GM11168 (cell line): ENCODE data around the gene SNX4.

Experiments
- in situ Hi-C: fragments of 300-500 bp; cut with MboI; formaldehyde crosslinking; loops from one replicate; pipeline ENCODE4 v1.12.0; 2022; ENCODE audit warnings: low sequenced_read_pairs; ENCODE audit not compliant: unreplicated experiment

SNX4 gene

DNA sequence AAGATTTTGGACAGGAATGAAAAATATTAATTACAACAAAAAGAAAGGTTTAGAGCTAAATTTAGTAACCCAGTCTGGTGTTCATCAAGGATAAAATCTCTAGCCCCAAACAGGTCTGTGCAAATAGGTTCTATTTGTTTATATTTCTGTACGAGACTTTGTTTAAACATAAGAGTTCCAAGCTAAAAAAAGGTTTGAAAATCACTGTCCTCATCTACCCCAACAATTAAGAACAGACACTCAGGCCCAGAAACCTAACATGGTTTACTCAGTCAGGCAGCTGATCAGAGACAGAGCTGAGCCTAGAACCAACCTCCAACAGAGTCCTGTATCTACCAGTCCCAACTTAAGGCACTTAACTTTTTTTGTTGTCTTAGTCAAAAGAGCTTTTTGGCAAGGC lies 49.3 kb downstream of the SNX4 start:
- in situ Hi-C loops = no loop called here

DNA sequence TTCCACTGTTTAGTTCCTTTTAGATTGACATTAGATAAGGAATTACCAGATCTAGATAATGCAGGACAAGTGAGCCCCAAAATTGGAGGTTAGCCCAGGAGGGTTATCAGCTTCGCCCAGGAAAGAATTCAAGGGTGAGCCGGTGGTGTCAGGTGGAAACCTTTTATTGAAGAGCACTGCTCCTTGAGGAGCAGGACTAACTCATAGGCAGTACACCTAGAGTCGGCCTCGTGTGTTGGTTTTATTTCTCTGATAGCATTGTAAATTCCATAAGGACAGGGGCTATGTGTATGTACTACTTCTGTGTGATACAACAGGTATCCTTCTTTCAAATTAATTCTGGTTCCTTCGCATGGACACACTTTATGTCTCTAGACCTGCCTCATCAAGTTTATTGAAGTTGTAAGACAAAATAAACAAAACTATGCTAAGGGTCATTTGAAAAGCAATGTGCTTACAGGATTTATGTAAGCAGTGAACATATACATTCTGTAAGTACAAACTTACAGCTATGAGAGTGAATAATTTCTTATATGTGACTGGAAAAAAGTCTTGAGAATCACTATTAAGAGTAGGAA lies 57.2 kb downstream of the SNX4 start:
- in situ Hi-C loops = no loop called here

DNA sequence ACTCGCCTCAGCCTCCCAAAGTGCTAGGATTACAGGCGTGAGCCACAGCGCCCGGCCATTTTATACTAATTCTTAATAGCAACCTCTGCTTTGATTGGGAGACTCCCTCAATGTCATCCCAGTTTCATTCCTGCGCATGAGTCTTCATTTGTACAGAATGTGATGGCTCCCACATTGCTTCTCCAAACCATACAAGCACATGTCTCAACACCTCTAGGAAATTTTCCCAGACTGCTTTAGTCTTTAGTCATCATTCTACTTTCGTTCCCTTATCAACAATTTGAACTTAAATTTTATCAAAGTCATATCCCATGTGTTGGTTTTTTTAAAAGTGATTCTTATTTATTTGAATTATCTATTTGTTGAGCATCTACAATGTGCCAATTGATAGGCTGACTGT lies 58.1 kb downstream of the SNX4 start:
- in situ Hi-C loops = no loop called here

DNA sequence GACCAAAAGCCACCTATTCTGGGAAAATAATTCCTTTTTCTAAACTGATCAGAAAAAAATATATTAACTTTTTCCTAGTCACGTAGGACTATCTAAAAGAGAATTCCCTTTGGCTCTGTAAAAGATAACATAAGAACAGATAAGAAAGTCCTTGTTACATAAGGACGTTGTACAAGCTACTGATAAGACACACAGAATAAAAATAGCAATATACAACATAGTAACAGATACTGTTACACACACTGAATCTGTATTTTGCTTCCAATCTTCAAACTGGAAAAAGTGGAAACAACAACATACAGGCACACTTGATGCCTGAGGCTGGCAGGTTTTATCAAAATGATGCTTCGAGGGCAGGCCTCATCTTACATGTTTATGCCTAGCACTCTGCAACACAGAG lies 59.8 kb downstream of the SNX4 start:
- in situ Hi-C loops = no loop called here

DNA sequence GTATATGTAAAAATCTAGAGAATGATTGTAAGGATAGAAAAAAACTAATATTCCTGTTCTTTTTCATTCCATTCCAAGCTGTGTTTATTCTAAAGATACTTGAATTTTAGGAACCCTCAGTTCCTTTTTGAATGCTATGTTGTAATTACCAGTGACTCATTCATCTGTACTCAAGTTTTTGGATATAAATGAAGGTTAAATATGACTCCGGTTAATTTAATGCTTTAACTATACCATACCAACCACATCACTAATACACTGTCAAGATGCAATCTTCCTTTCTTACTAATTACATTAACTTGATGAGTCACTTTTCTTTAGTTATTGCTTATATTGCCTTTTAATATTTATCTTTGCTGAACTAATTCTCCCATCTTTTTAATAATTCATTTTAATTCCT lies 76.1 kb downstream of the SNX4 start:
- in situ Hi-C loops = loop anchor here (25.0 kb wide), 1 partner anchor 457 kb away; no protein-coding TSS in a partner anchor

DNA sequence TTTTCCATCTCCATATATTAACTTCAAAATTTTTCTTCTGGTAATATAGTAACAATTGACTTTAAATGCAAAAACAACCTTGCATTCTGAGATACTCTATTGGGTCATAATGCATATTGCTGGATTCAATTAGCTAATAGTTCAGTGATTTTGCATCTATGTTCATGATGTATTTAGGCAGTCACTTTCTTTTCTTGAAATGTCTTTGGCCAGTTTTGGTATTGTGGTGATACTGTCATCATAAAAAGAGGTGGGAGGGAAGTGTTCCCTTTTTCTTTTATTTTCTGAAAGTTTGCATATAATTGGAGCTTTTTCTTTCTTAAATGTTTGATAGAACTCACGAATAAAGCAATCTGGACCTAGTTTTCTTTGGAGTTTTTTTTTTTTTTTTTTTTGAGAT lies 77.5 kb downstream of the SNX4 start:
- in situ Hi-C loops = loop anchor here (25.0 kb wide), 1 partner anchor 455 kb away; no protein-coding TSS in a partner anchor

DNA sequence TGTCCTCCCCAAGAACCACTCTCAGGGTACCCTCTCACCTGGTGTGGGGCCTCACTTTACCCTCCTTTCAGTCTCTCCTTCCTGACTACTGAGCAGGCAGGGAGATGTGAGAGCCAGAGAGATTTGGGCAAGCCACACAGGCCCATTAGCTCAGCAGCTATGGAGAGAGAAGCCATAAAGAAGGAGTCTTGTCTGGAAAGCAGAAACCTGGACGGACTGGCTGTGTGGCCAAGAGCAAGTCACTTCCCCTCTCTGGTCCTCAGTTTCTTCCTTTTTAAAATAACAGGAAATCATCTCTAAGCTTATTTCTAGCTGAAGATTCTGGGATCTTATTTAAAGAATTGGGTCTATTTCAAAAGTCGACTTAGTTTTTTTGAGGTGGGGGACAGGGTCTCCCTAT lies 79.0 kb downstream of the SNX4 start:
- in situ Hi-C loops = loop anchor here (25.0 kb wide), 1 partner anchor 454 kb away; no protein-coding TSS in a partner anchor

DNA sequence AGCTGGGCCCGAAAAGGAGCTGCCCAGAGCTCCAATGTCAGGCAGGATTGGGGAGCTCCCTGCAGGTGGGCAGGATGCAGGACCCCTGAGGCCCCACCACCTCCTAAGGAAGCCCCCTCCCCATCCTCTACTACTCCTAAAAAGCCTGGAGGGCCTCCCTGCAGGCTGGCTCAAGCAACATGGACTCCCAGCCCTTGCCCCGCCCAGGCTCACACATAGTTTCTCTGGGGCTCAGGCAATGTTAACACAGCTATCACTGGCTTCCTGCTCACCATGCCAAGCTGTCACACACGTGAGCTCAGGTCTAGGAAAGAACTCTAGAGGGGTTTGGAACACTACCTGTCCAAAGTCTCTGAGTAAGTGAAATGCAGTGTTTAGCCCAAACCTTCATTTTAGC lies 79.4 kb downstream of the SNX4 start:
- in situ Hi-C loops = loop anchor here (25.0 kb wide), 1 partner anchor 453 kb away; no protein-coding TSS in a partner anchor

DNA sequence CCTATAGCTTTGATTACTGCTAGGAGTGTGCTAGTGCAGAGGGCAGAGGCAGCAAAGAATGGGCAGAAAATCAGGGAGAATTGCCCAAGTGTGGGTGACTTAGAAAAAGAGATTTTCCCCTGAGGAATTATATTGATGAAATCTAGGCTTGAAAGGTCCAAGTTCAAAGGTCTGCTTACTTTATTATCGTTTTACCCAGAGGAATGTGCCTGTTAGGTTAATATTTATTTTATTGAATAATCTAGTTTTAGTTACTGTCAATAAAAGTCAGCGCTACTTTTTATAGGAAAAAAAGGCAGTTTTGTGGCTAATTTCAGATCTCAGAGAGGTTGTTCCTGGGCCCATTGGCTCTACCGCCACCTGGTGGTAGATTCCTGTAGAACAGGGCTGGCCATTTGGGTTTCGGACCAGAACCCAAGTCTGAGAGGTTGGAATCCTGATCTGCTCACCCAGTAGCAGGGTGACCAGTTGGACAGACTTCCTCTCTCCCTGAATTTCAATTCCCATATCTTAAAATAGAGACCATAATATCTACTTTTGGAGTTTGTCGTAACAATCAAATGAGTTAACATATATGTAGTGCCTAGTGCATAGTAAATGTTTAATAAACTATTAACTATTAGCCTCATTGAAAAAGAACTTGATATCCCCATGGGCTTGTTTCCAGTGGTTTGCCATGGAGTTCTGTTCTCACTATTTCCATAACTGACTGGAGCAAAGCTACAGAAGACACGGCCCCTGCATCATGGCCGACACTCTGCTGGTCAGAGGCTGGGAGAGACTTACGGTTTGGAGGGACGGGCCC lies 82.2 kb downstream of the SNX4 start:
- in situ Hi-C loops = loop anchor here (25.0 kb wide), 1 partner anchor 451 kb away; no protein-coding TSS in a partner anchor

DNA sequence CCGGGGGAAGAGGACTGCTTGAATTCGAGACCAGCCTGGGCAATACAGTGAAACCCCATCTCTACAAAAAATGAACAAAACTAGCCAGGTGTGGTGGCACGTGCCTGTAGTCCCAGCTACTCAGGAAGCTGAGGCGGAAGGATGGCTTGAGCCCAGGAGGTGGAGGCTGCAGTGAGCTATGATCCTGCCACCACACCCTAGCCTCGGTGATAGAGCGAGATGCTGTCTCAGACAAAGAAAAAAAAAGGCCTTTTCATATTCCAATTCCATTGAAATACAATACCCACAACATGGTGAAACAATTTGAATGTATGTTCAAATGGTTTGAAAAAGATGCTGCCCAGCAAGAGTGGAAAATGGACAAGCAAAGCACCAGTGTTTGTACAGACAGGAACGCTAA lies 83.1 kb downstream of the SNX4 start:
- in situ Hi-C loops = loop anchor here (25.0 kb wide), 1 partner anchor 450 kb away; no protein-coding TSS in a partner anchor

DNA sequence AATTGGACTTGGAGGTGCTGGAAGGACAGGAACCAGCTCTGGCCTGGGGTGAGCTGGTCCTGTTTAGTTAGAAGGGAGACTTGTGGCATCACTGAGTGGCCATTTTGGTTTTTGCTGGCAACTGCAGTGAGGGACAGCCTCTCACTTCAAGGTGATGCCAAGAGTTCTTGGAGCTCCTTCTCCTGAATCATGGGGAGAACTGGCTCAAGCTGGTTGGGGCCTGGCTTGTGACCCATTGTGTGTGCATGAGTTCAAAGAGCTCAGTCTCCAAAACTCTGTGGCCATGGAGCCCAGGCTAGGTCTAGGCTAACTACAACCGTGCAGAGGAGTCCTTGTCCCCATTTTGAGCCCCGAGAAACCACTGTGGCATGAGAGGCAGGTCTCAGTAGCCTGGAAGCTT lies 84.8 kb downstream of the SNX4 start:
- in situ Hi-C loops = loop anchor here (25.0 kb wide), 1 partner anchor 448 kb away; no protein-coding TSS in a partner anchor

DNA sequence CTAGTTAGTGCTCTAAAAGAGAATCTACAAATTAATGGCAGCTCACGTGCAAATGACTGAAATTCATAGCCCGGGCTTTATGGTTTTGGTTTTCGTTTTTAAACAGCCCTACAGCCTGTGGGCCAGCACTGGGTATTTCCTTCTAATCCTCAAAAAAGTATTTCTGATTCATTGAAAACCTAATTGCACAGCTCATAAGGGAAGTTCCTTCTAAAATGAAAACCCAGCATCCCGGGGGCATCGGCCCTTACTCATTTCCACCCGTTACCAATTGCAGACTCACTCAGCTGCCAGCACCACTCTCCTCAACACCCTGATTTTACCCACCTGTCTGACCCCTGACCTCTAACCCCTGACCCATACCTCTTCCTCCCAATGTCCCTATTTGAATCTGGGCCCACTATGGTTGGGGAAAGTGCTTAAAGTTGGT lies 85.4 kb downstream of the SNX4 start:
- in situ Hi-C loops = loop anchor here (25.0 kb wide), 1 partner anchor 447 kb away; no protein-coding TSS in a partner anchor

DNA sequence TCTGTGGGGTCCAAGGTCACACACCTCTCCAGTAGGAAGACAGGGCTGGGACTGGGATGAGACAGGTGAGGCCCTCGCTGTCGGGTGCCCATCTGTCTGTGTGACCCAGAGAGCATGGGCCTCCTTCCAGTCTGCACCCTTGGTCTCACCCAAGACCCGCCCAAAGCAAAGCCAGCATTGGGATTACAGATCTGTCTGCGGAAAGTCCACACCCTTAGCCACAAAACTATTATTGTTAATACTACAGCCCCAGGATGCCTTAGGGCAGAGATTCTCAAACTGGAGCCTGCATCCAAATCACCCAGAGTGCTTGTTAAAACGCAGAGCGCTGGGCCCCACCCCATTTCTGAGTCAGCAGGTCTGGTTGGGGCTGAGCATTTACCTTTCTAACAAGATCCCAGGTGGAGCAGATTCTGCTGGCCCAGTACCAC lies 86.4 kb downstream of the SNX4 start:
- in situ Hi-C loops = loop anchor here (25.0 kb wide), 1 partner anchor 446 kb away; no protein-coding TSS in a partner anchor

DNA sequence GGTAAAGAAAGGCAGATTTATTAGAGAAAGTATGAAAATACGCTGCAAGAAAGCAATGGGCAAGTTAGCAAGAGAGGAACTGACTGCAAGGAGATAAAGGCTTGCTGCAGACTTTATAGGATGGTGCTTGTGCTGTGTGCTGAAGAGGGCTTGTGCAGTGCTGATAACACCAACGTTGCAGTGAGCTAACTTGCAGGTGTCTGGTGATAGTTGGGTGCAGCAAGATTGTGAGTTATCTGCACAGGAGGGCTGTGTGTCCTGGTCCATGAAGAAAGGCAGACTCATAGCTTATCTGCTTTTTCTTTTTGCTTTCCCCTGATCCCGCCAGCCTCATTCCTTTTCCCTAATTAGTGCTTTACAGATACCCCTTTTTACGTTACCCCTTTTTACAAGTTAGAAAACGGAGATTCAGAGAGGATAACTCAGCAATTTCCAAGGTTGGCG lies 86.9 kb downstream of the SNX4 start:
- in situ Hi-C loops = loop anchor here (25.0 kb wide), 1 partner anchor 446 kb away; no protein-coding TSS in a partner anchor

DNA sequence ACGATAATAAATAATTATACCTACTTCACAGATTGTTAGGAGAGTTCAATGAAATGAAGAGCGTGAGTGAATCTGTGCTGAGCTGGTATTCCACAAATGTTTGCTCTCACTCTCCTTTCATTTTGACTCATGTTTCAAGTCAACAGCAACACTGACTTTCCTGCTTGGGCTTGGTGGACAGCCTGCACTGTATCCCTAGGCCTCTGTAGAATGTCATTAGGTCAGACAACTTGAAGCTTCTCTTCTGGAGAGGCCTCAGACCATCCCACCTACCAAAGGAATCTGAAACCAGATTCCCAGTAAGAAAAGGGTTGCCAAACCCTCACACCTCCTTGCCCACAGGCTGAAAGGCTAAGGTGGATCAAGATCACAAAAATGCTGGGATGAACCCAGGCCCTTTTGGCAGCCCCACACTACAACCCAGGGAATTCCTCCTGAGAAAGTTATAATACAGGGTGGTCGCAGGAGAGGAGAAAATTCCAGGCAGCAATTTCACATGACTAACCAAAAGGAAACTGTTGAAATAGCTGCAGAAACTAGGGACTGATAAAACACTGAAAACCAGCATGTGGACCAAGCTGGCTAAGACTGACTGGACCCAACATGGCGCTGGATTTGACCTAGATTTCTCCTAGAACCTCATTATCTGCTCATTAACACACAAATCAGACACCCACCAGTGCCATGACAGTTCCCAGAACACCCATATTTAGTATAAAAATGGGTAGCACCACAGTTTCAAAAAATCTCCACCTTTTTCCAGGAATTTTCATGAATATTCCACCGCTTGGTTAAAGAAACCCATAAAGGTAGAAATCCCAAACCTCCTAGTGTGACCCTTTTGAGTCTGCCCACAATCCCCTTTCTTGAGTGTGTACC lies 87.9 kb downstream of the SNX4 start:
- in situ Hi-C loops = loop anchor here (25.0 kb wide), 1 partner anchor 445 kb away; no protein-coding TSS in a partner anchor

DNA sequence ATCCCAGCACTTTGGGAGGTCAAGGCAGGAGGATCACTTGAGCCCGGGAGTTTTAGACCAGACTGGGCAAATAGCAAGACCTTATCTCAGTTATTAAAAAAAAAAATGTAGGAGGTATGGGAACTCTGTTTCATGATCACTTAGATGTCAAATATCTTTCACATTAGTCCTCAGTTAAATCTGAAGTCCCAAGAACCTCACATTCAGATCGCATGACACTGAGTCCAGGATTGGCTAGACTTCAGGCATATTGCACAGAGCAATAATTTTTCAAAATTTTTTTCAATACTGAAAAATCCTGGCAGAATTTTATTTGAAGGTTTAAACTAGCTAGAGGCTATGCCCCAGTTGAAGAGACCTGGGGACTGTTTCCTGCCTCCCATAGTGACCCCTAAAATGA lies 88.6 kb downstream of the SNX4 start:
- in situ Hi-C loops = loop anchor here (25.0 kb wide), 1 partner anchor 444 kb away; no protein-coding TSS in a partner anchor

DNA sequence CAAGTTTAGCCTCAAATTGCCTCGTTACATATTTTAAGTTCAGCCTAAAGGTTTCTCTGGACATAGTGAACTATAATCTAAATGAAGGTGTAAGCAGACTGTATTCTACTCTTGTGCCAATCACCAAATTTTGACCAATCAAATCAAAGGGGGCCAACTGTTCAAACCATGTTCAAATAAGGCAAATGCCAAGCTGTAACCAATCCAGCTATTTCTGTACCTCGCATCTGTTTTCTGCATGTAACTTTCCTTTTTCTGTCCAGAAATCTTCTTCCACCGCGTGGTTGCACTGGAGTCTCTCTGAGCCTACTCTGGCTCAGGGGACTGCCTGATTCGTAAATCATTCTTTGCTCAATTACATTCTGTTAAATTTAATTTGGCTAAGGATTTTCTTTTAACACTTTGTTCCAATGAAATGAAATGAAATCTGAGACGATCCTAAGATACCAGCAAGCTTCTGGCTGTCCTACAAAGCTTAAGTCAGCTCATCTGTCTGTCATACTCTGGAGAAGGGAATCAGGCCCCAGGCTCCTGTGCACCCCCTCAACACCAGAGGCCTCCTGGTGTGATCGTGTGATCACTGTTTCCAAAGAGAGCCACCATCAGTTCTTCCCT lies 91.7 kb downstream of the SNX4 start:
- in situ Hi-C loops = loop anchor here (25.0 kb wide), 1 partner anchor 441 kb away; no protein-coding TSS in a partner anchor

DNA sequence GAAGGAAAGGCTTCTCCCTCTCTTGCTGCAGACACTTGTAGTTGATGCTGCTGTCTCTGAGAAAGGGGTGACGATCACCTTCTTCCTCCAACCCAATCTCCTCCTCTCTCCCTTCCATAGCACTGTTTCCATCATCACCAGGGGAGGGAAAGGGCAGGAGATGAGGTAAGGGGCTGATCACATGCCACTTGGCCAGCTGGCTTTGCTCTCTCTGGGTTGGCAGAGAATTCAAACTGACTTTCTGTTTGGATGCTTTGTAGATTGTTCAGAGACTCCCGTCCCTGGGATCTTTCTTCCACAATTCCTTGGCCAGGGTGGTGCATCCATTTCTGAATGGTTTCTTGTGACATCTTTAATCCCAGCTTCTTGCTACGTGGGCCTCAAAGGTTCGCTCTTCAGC lies 101.7 kb downstream of the SNX4 start:
- in situ Hi-C loops = no loop called here

DNA sequence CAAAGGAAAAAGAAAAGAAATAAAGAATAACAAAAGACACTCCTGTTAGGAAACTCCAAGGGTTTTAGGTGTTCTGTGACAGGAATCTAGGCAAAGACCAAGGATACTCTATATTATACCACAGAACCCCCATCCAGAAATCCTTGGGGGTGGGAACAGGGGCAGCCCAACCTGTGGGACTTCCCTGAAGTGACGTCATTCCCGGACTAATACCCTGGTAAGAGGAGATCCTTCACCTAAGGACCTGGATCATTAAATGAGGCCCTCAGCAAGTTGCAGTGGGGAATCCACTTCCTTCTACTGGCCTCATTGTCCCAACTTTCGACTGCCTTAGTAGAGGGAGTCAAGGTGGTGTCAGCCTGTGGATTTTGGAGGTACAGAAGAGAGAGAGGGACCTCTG lies 103.8 kb downstream of the SNX4 start:
- in situ Hi-C loops = no loop called here

DNA sequence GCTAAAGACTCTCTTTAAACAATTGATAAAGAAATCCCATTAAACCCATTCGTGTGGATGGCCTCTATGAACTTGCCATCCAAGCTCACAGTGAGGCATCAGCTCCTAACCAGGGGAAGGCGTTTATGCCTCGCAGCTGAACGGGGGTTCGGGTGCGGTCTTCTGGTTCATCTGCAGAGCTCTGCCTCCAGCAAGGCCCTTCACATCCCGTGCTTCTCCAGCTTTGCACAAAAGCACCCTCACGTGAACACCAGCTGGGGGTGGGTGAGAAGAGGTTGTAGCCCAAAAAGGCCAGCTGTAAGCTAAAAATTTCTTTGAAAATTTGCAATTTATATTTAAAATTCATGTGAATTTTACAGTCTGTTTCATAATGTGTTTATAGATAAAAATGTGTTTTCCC lies 105.3 kb downstream of the SNX4 start:
- in situ Hi-C loops = no loop called here
